Aorta (tissue), 5 donors: ENCODE measurements around the gene RPA3. TPM values are rescaled to one million over a fixed set of nuclear protein-coding genes. Genes with fewer than 3 reads are reported as not detected.

Experiments
- ATAC-seq: fragments of 200-7000 bp; cut with Tn5 transposase; one replicate; pipeline ENCODE4 v1.9.1; 2022; ENCODE audit warnings: moderate library complexity; ENCODE audit not compliant: low FRiP score
- DNase-seq, 2 donors: peaks; one replicate each; pipeline ENCODE4 v3.0.0-alpha.2; 2020
- H3K27ac ChIP-seq, 2 donors: one replicate each; pipeline ENCODE4 v1.5.1; 2013; ENCODE audit warnings: low read length in 2 of 2, mild to moderate bottlenecking in 2 of 2, moderate library complexity in 2 of 2, control low read depth in 1 of 2, inconsistent platforms in 1 of 2, low read depth in 1 of 2
- H3K27me3 ChIP-seq, 2 donors: one replicate each; pipeline ENCODE4 v1.6.1; 2013; ENCODE audit warnings: control low read depth in 1 of 2, low read length in 1 of 2, mild to moderate bottlenecking in 1 of 2, moderate library complexity in 1 of 2; ENCODE audit not compliant: insufficient read depth in 2 of 2, control insufficient read depth in 1 of 2
- H3K36me3 ChIP-seq, 2 donors: one replicate each; pipeline ENCODE4 v1.6.1; 2013; ENCODE audit warnings: control low read depth in 1 of 2, low read length in 1 of 2, mild to moderate bottlenecking in 1 of 2; ENCODE audit not compliant: insufficient read depth in 2 of 2, control insufficient read depth in 1 of 2
- H3K4me1 ChIP-seq, 2 donors: one replicate each; pipeline ENCODE4 v1.6.1; 2013; ENCODE audit warnings: low read length in 2 of 2, control low read depth in 1 of 2, mild to moderate bottlenecking in 1 of 2, moderate library complexity in 1 of 2; ENCODE audit not compliant: insufficient read depth in 2 of 2, control insufficient read depth in 1 of 2
- H3K4me3 ChIP-seq, 2 donors: one replicate each; pipeline ENCODE4 v1.5.1; 2013; ENCODE audit warnings: low read length in 2 of 2, control low read depth in 1 of 2, mild to moderate bottlenecking in 1 of 2
- H3K9me3 ChIP-seq: one replicate; pipeline ENCODE4 v1.6.1; 2013; ENCODE audit warnings: mild to moderate bottlenecking, low read length; ENCODE audit not compliant: control insufficient read depth
- WGBS, 2 donors: extraction: QIAGEN DNeasy Blood & Tissue Kit; methylation state at CpG; one replicate each; pipeline ENCODE4 v1.1.7; 2013; 5-methylcytosine and 5-hydroxymethylcytosine counted together
- intact Hi-C, 2 donors: fragments of 100-400 bp; cut with DNase I; formaldehyde crosslinking; loops; one replicate each; pipeline versions ENCODE4 v1.14.2 to v1.15.0; 2022
- polyA plus RNA-seq, 2 donors: library from polyadenylated mRNA; stranded (reverse); fragments of 200-250 nt; gene quantifications; one replicate each; pipeline ENCODE4 v1.2.3, GENCODE V29; 2013
- total RNA-seq, 2 donors: library from RNA; stranded (reverse); fragmentation: NEBNext Ultra II Directional; extraction: Animal tissue kit (Norgen Biotek cat#: 25700); gene quantifications; one replicate each; pipeline ENCODE4 v1.2.1, GENCODE V29; 2021
- donor health status: healthy with polysubstance abuse.
- donor health status: Bipolar disorder and iron deficiency.
- donor health status: DM: no; HTN: no; CAD: no.
- donor health status: DM: no; HTN: no; CAD: no.
- donor health status: DM: yes; HTN: yes; CAD: no.

The RPA3 gene
- total and polyA plus RNA-seq, 4 donors, result 15.4 to 31.7 (median 18.0) TPM

GRCh38 chr7:7620644-7621210 lies 97.7 kb downstream of the RPA3 start:
- Histone ChIP-seq H3K36me3 (no peaks in the 10 kb centered on the region), H3K4me1 (no peaks in the 10 kb centered on the region), H3K27ac (no peak overlapping the region), H3K9me3 (no peaks in the 10 kb centered on the region), H3K4me3 (no peak overlapping the region), H3K27me3 (no peaks in the 10 kb centered on the region)
- ATAC-seq (no peak), DNase-seq (no peak)
- intact Hi-C loops, result no loop called here

- no peak for DNase-seq
Measured at GRCh38 chr7:7620236-7620635, 98.2 kb downstream of the RPA3 start.

GRCh38 chr7:7618410-7618809 lies 100.0 kb downstream of the RPA3 start:
- DNase-seq, result no peak
- Histone ChIP-seq H3K27me3 (no peaks in the 10 kb centered on the region), H3K4me1 (no peaks in the 10 kb centered on the region), H3K27ac (no peak overlapping the region), H3K9me3 (no peaks in the 10 kb centered on the region), H3K36me3 (no peaks in the 10 kb centered on the region), H3K4me3 (no peak overlapping the region)
- WGBS, 2 donors, result 92 to 95% methylated on average over 1 of the region's 1 CpG
- intact Hi-C loops, result no loop called here
- ATAC-seq, result no peak

More at GRCh38 chr7:7620236-7620635, 98.2 kb downstream of the RPA3 start:
- Histone ChIP-seq H3K36me3 (no peaks in the 10 kb centered on the region), H3K27me3 (no peaks in the 10 kb centered on the region), H3K27ac (no peak overlapping the region), H3K4me3 (no peak overlapping the region), H3K4me1 (no peaks in the 10 kb centered on the region), H3K9me3 (no peaks in the 10 kb centered on the region)
- intact Hi-C loops, result no loop called here
- WGBS, 2 donors, result 97% methylated on average over 1 of the region's 1 CpG
- no peak for ATAC-seq

GRCh38 chr7:7617550-7617949 lies 100.9 kb downstream of the RPA3 start:
- WGBS, 2 donors, result 67 to 75% methylated on average over 3 of the region's 3 CpGs
- no peaks in the 10 kb centered on the region for H3K9me3 ChIP-seq
- no peak for DNase-seq
- H3K4me3 ChIP-seq, result no peak overlapping the region
- intact Hi-C loops, result no loop called here
- no peak overlapping the region for H3K27ac ChIP-seq
- H3K36me3 ChIP-seq, result no peaks in the 10 kb centered on the region
- no peaks in the 10 kb centered on the region for H3K4me1 ChIP-seq
- no peaks in the 10 kb centered on the region for H3K27me3 ChIP-seq
- ATAC-seq, result no peak

GRCh38 chr7:7614018-7614741 lies 104.2 kb downstream of the RPA3 start:
- Histone ChIP-seq H3K27ac (no peak overlapping the region), H3K27me3 (no peaks in the 10 kb centered on the region), H3K4me3 (no peak overlapping the region), H3K9me3 (no peaks in the 10 kb centered on the region), H3K36me3 (no peaks in the 10 kb centered on the region), H3K4me1 (no peaks in the 10 kb centered on the region)
- no peak for DNase-seq
- intact Hi-C loops, result no loop called here
- ATAC-seq, result no peak
- WGBS, 2 donors, result 64 to 69% methylated on average over 4 of the region's 4 CpGs

- DNase-seq, result no peak
- H3K9me3 ChIP-seq, result no peaks in the 10 kb centered on the region
- H3K27ac ChIP-seq, result no peak overlapping the region
- H3K4me3 ChIP-seq, result no peak overlapping the region
- intact Hi-C loops, result no loop called here
- H3K36me3 ChIP-seq, result no peaks in the 10 kb centered on the region
- H3K4me1 ChIP-seq, result no peaks in the 10 kb centered on the region
- no peak for ATAC-seq
- no peaks in the 10 kb centered on the region for H3K27me3 ChIP-seq
- WGBS, 2 donors, result 86 to 96% methylated on average over 1 of the region's 1 CpG
Measured at GRCh38 chr7:7613210-7613609, 105.2 kb downstream of the RPA3 start.

- Histone ChIP-seq H3K4me1 (no peaks in the 10 kb centered on the region), H3K27ac (no peak overlapping the region), H3K9me3 (no peaks in the 10 kb centered on the region), H3K4me3 (no peak overlapping the region), H3K36me3 (no peaks in the 10 kb centered on the region), H3K27me3 (no peaks in the 10 kb centered on the region)
- DNase-seq (no peak), ATAC-seq (no peak)
- intact Hi-C loops, result no loop called here
- 84 to 85% methylated on average over 1 of the region's 1 CpG for WGBS, 2 donors
Measured at GRCh38 chr7:7612519-7612918, 105.9 kb downstream of the RPA3 start.

- no peak for ATAC-seq
- no peak overlapping the region for H3K27ac ChIP-seq
- no peaks in the 10 kb centered on the region for H3K9me3 ChIP-seq
- H3K27me3 ChIP-seq, result no peaks in the 10 kb centered on the region
- no peaks in the 10 kb centered on the region for H3K4me1 ChIP-seq
- WGBS, 2 donors, result 82 to 90% methylated on average over 2 of the region's 2 CpGs
- intact Hi-C loops, result no loop called here
- peaks cover 0 to 1% of the 10 kb centered on the region in 2 donors for H3K36me3 ChIP-seq
- no peak for DNase-seq
- no peak overlapping the region for H3K4me3 ChIP-seq
Measured at GRCh38 chr7:7609330-7609729, 109.1 kb downstream of the RPA3 start.

- intact Hi-C loops, result no loop called here
- H3K9me3 ChIP-seq, result no peaks in the 10 kb centered on the region
- H3K27me3 ChIP-seq, result no peaks in the 10 kb centered on the region
- peaks cover 0 to 1% of the 10 kb centered on the region in 2 donors for H3K36me3 ChIP-seq
- ATAC-seq (no peak), DNase-seq (no peak)
- no peak overlapping the region for H3K27ac ChIP-seq
- WGBS, 2 donors, result 56 to 58% methylated on average over 3 of the region's 3 CpGs
- H3K4me3 ChIP-seq, result no peak overlapping the region
- H3K4me1 ChIP-seq, result no peaks in the 10 kb centered on the region
Measured at GRCh38 chr7:7607010-7607409, 111.4 kb downstream of the RPA3 start.
